Caki2 (cell line): Measurements from ENCODE around the gene JTB. TPM values are rescaled to one million over a fixed set of nuclear protein-coding genes. Genes with fewer than 3 reads are reported as not detected.
A peak's percentile ranks its signal among the peaks of the same experiment; 100 is the strongest.

Source experiments
- DNase-seq: peaks from one replicate; pipeline ENCODE4 v3.0.0-alpha.2; 2015; ENCODE audit warnings: low read depth
- in situ Hi-C: cut with HindIII; loops from 2 replicates; pipeline ENCODE4 v1.10.0; 2016; ENCODE audit warnings: low sequenced_read_pairs, low pct_unique_long_range_greater_than_20kb, mixed read lengths
- total RNA-seq: library from RNA; depleted of rRNA; stranded (reverse); fragments of >200 nt; shearing (Covaris generic); gene quantifications from 2 replicates; pipeline ENCODE4 v1.2.3, GENCODE V29; 2014; ENCODE audit warnings: low replicate concordance

Gene JTB
- total RNA-seq, 1 experiment from 2014 or later = 416 TPM

GRCh38 chr1:153959454-153959853 lies 18.0 kb downstream of the JTB start:
- DNase-seq = no peak
- in situ Hi-C loops = no loop called here

DNA sequence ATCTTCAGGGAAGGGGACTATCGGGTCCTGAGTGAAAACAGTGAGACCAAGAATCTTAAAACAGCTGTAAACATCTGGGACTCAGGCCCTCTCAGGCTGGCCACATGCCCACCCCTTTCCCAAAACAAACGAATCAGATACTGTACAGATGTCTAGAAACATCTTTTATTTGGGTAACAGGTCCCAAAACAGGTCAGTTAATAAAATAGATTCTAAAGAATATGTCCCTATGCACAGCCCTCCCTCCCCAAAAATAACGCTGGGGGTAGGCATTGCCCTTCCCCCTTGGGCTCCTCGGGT lies 18.6 kb downstream of the JTB start:
- in situ Hi-C loops = no loop called here
- DNase-seq = no peak

- DNase-seq = peak; percentile 97
- in situ Hi-C loops = no loop called here
Observed at GRCh38 chr1:153958111-153958960, 19.1 kb downstream of the JTB start, which contains the start of gene CRTC2. TSS of gene CRTC2 (minus strand) at chr1:153958612. CDS start at chr1:153958497, 115 bp downstream.

- in situ Hi-C loops = no loop called here
- no peak for DNase-seq
Observed at GRCh38 chr1:153957744-153958110, 19.7 kb downstream of the JTB start.

- in situ Hi-C loops = no loop called here
- no peak for DNase-seq
Observed at GRCh38 chr1:153956997-153957715, 20.3 kb downstream of the JTB start.

DNA sequence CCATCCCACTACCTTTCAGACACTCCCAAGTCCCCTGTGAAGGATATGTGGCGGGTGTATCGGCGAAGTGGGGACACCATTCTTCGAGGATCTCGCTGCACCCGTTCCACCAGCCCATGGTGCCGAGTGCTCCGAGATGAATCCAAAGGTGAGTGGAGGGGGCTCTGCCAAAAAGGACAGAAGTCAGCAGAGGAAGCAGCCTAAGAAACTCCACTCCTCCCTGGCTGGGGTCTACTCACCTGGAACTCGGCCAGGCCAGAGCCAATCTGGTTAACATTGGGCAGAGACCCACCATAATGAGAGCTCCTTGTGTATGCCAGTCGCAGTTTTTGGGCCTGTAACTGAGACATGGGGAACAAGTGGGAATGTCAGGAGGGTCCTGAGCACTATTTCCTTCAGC lies 22.6 kb downstream of the JTB start:
- in situ Hi-C loops = no loop called here
- no peak for DNase-seq

- no peak for DNase-seq
- in situ Hi-C loops = no loop called here
Observed at GRCh38 chr1:153953859-153954365, 23.6 kb downstream of the JTB start.

DNA sequence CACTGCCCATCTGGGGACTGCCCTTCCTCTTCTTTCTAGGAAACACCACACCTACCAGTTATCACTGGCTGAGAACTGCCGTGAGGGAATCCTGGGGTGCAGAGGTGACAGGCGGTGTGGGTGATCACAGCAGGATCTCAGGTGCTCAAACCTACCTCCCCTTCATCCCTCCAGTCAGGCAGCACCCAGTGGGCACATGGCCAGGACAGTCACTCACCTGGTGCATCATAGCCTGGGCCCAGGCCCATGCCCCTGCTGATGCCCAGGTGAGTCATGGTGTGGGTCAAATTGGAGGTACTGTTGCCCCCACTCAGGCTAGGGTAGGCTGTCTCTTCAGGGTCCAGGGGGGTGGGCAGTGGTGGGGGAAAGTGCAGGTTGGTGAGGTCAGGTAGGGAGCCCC lies 25.7 kb downstream of the JTB start:
- in situ Hi-C loops = no loop called here

DNA sequence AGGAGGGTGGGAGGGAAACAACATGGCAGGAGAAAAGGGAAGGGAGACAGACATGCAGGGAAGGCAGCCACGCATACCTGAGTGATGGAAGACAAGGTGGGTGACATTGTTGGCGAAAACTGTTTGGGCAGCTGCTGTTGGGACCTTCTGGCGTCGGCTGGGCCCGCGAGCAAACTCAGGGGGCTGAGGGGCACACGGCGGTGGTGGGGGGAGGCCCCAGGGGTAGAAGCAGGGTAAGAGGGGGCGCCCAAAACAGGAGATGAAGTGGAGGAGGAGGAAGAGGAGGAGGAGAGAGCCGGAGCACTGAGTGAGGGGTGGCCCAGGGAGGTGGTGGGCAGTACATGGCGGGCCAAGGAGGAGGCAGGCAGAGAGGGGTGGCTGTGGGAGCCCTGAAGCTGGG lies 26.3 kb downstream of the JTB start:
- in situ Hi-C loops = no loop called here
- no peak for DNase-seq

More for the DNA sequence above, 25.7 kb downstream of the JTB start:
- no peak for DNase-seq

DNA sequence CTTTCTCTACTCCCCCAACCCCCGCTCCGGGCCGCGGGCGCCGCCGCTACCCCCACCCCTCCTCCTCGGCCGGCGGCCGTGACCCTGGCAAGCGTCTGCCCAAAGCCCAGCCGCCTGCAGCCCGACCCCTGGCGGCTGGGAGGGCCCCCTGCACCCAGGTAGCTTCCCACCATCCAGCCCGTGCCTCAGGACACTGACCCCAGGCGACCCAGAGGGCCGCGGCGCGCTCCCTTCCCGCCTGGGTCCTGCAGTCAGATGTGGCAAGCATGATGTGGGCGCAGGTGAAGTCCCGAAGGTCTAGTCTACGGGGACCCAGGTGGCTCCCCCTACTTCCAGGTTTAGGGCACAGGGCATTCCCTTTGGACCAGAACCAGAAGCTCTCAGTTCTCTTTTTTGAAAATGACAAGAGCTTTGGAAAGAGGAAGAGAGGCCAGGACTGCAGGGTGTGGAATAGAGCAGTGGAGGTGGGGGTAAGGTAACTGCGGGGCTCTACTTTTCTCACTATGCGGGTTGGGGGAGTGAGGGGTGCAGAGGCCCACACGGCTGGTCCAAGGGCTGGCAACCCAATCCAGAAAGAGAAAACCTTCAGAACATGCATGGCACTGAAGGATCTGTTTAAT lies 30.7 kb downstream of the JTB start, which contains the start of gene DENND4B:
Gene DENND4B (minus strand): TSS at position 97 of the 620 bp plus-strand sequence. CDS start 2,344 bp downstream, outside the sequence.
- in situ Hi-C loops = no loop called here
- DNase-seq = peak; percentile 73

GRCh38 chr1:153945795-153946621 lies 31.5 kb downstream of the JTB start:
- in situ Hi-C loops = no loop called here

DNA sequence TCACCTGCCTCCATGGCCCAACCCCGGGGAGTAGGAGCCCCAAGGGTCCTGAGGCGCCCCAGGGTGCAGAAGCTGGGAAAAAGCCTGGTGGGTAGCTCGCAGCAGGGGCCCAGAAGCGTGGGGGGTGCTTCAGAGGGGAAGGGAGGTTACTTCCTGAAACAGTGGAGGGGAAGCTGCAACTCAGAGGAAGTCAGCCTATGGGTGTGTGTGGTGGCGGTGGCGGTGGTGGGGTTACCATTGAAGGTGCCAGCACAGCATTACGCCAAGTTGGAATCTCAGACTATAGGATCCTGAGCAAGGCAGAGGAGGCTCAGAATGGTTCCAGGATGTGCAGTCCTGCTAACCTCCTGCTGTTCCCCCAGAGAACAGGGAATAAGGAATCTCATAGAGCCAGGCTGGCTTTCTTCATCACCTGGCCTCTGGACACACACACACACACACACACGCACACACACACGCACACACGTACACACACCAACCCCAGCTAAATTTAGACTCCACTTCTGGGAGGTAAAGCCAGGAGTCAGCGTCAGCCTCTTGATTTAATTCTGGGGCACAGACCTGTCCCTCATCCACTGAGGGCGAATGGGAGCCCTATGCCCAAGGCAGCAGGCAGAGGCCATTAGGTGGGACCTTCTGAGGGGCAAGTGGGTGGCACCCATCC lies 32.2 kb downstream of the JTB start:
- no peak for DNase-seq
- in situ Hi-C loops = no loop called here

More at GRCh38 chr1:153945795-153946621, 31.5 kb downstream of the JTB start:
- DNase-seq = peak; percentile 83

DNA sequence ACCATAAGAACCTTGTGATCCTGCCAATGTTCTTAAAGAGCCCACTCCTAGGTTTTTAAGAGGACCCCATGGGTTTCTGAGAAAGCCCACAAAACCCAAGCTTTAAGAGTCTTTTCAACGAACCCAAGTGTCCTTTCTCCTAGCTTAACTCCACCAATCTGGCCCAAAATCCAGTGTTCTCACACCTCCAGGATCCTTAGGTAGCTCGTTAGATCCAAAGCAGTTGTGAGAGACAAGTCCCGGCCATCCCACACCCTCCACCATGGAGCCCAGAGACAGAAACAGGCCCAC lies 32.7 kb downstream of the JTB start:
- DNase-seq = no peak
- in situ Hi-C loops = no loop called here

GRCh38 chr1:153944005-153944826 lies 33.3 kb downstream of the JTB start:
- no peak for DNase-seq
- in situ Hi-C loops = no loop called here

- in situ Hi-C loops = no loop called here
- no peak for DNase-seq
Observed at GRCh38 chr1:153942766-153943549, 34.5 kb downstream of the JTB start.
